ENCODE results near the gene SETD2.

SETD2 gene

GRCh38 chr3:46978381-46978780 lies 185.5 kb downstream of the SETD2 start:
- Histone ChIP-seq H3K4me1 (ENCODE audit: control insufficient read depth in 1 of 2, insufficient read depth in 2 of 2, low read length in 2 of 2) (peaks cover 26 to 36% of the 10 kb centered on the region in 2 experiments), H4K8ac (ENCODE audit: low read depth, low read length) (no peak overlapping the region), H3K27ac (ENCODE audit: low read depth, low read length) (no peak overlapping the region), H2BK120ac (ENCODE audit: insufficient read depth, low read length, poor library complexity) (no peak overlapping the region), H3K4me2 (ENCODE audit: low read length) (no peak overlapping the region), H2BK12ac (ENCODE audit: low read length) (peak overlapping the region; percentile 19), H3K27me3 (ENCODE audit: insufficient read depth, low read length) (no peaks in the 10 kb centered on the region), H3K14ac (ENCODE audit: low read length) (no peak overlapping the region), H2AFZ (ENCODE audit: insufficient read depth, low read length, poor library complexity) (no peak overlapping the region), H3K79me2 (ENCODE audit: control insufficient read depth, insufficient read depth, low read length, poor library complexity) (peaks cover 24% of the 10 kb centered on the region), H3K4me3 (ENCODE audit: low read depth, low read length) (no peak overlapping the region), H2BK5ac (ENCODE audit: low read depth, low read length, poor library complexity) (no peak overlapping the region), H2AK5ac (ENCODE audit: low read length) (no peak overlapping the region), H3K36me3 (ENCODE audit: control insufficient read depth in 1 of 2, insufficient read depth in 2 of 2, low read length in 2 of 2) (no peaks in the 10 kb centered on the region), H4K91ac (ENCODE audit: low read depth, low read length) (peak overlapping the region; percentile 74), H3K9ac (ENCODE audit: low read length) (no peak overlapping the region), H3K79me1 (ENCODE audit: low read length) (peaks cover 28% of the 10 kb centered on the region), H3K18ac (ENCODE audit: low read length) (no peak overlapping the region), H3K23ac (ENCODE audit: low read length) (no peak overlapping the region), H3K4ac (ENCODE audit: low read depth, low read length) (no peak overlapping the region), H4K12ac (ENCODE audit: low read depth, low read length) (no peak overlapping the region), H3K9me3 (ENCODE audit: insufficient read depth, low read depth, low read length) (no peaks in the 10 kb centered on the region)
- DNase-seq: no peak
- no CpG with 5 or more reads among the region's 9 CpGs for WGBS (ENCODE audit: extremely low coverage, insufficient coverage, insufficient read length)

- DNase-seq: no peak
- Histone ChIP-seq H3K23ac (ENCODE audit: low read length) (no peak overlapping the region), H3K4me2 (ENCODE audit: low read length) (no peak overlapping the region), H3K4ac (ENCODE audit: low read depth, low read length) (no peak overlapping the region), H3K9me3 (ENCODE audit: insufficient read depth, low read depth, low read length) (no peaks in the 10 kb centered on the region), H4K91ac (ENCODE audit: low read depth, low read length) (peak overlapping the region; percentile 74), H2AK5ac (ENCODE audit: low read length) (peak overlapping the region; percentile 88), H2AFZ (ENCODE audit: insufficient read depth, low read length, poor library complexity) (no peak overlapping the region), H3K27ac (ENCODE audit: low read depth, low read length) (peak overlapping the region; percentile 52), H3K27me3 (ENCODE audit: insufficient read depth, low read length) (no peaks in the 10 kb centered on the region), H3K4me1 (ENCODE audit: control insufficient read depth in 1 of 2, insufficient read depth in 2 of 2, low read length in 2 of 2) (peaks cover 24 to 33% of the 10 kb centered on the region in 2 experiments), H3K14ac (ENCODE audit: low read length) (peak overlapping the region; percentile 69), H3K9ac (ENCODE audit: low read length) (no peak overlapping the region), H3K36me3 (ENCODE audit: control insufficient read depth in 1 of 2, insufficient read depth in 2 of 2, low read length in 2 of 2) (no peaks in the 10 kb centered on the region), H3K4me3 (ENCODE audit: low read depth, low read length) (no peak overlapping the region), H2BK12ac (ENCODE audit: low read length) (peak overlapping the region; percentile 93), H3K79me2 (ENCODE audit: control insufficient read depth, insufficient read depth, low read length, poor library complexity) (peaks cover 24% of the 10 kb centered on the region), H3K18ac (ENCODE audit: low read length) (no peak overlapping the region), H4K8ac (ENCODE audit: low read depth, low read length) (peak overlapping the region; percentile 82), H3K79me1 (ENCODE audit: low read length) (peaks cover 28% of the 10 kb centered on the region), H2BK5ac (ENCODE audit: low read depth, low read length, poor library complexity) (peak overlapping the region; percentile 35), H4K12ac (ENCODE audit: low read depth, low read length) (peak overlapping the region; percentile 54), H2BK120ac (ENCODE audit: insufficient read depth, low read length, poor library complexity) (peak overlapping the region; percentile 44)
- no CpG with 5 or more reads among the region's 5 CpGs for WGBS (ENCODE audit: extremely low coverage, insufficient coverage, insufficient read length)
These were observed 186.1 kb downstream of the SETD2 start for GRCh38 chr3:46977811-46978195.

- Histone ChIP-seq H2AFZ (ENCODE audit: insufficient read depth, low read length, poor library complexity) (peak within 1 kb of the TSS; percentile 97), H3K79me2 (ENCODE audit: control insufficient read depth, insufficient read depth, low read length, poor library complexity) (peaks cover 21% of the 10 kb centered on the region), H3K9me3 (ENCODE audit: insufficient read depth, low read depth, low read length) (no peaks in the 10 kb centered on the region), H4K91ac (ENCODE audit: low read depth, low read length) (peak within 1 kb of the TSS; percentile 86), H2BK5ac (ENCODE audit: low read depth, low read length, poor library complexity) (peak within 1 kb of the TSS; percentile 88), H3K27ac (ENCODE audit: low read depth, low read length) (peak within 1 kb of the TSS; percentile 92), H3K4me1 (ENCODE audit: control insufficient read depth in 1 of 2, insufficient read depth in 2 of 2, low read length in 2 of 2) (peaks cover 13 to 25% of the 10 kb centered on the region in 2 experiments), H3K79me1 (ENCODE audit: low read length) (peaks cover 22% of the 10 kb centered on the region), H2BK120ac (ENCODE audit: insufficient read depth, low read length, poor library complexity) (peak within 1 kb of the TSS; percentile 74), H3K4me3 (ENCODE audit: low read depth, low read length) (peak within 1 kb of the TSS; percentile 97), H2BK12ac (ENCODE audit: low read length) (peak within 1 kb of the TSS; percentile 93), H3K9ac (ENCODE audit: low read length) (peak within 1 kb of the TSS; percentile 93), H3K14ac (ENCODE audit: low read length) (peak within 1 kb of the TSS; percentile 85), H3K23ac (ENCODE audit: low read length) (no peak within 1 kb of the TSS), H3K36me3 (ENCODE audit: control insufficient read depth in 1 of 2, insufficient read depth in 2 of 2, low read length in 2 of 2) (no peaks in the 10 kb centered on the region), H3K4ac (ENCODE audit: low read depth, low read length) (peak within 1 kb of the TSS; percentile 75), H4K12ac (ENCODE audit: low read depth, low read length) (peak within 1 kb of the TSS; percentile 78), H3K18ac (ENCODE audit: low read length) (peak within 1 kb of the TSS; percentile 79), H4K8ac (ENCODE audit: low read depth, low read length) (peak within 1 kb of the TSS; percentile 83), H2AK5ac (ENCODE audit: low read length) (peak within 1 kb of the TSS; percentile 88), H3K4me2 (ENCODE audit: low read length) (peak within 1 kb of the TSS; percentile 65), H3K27me3 (ENCODE audit: insufficient read depth, low read length) (no peaks in the 10 kb centered on the region)
- WGBS (ENCODE audit: extremely low coverage, insufficient coverage, insufficient read length): no CpG with 5 or more reads among the region's 64 CpGs
- DNase-seq: peak; percentile 98 to 99
These were observed 187.4 kb downstream of the SETD2 start, which contains the start of gene CCDC12 for GRCh38 chr3:46976326-46977190. Gene CCDC12 (minus strand): TSS chr3:46976745. CDS start chr3:46976732, 13 bp downstream.

- Histone ChIP-seq H3K4ac (ENCODE audit: low read depth, low read length) (peak overlapping the region; percentile 92), H3K9ac (ENCODE audit: low read length) (no peak overlapping the region), H3K18ac (ENCODE audit: low read length) (no peak overlapping the region), H3K9me3 (ENCODE audit: insufficient read depth, low read depth, low read length) (no peaks in the 10 kb centered on the region), H4K12ac (ENCODE audit: low read depth, low read length) (no peak overlapping the region), H2BK120ac (ENCODE audit: insufficient read depth, low read length, poor library complexity) (no peak overlapping the region), H2AK5ac (ENCODE audit: low read length) (no peak overlapping the region), H2BK12ac (ENCODE audit: low read length) (no peak overlapping the region), H3K4me3 (ENCODE audit: low read depth, low read length) (no peak overlapping the region), H3K23ac (ENCODE audit: low read length) (no peak overlapping the region), H3K27ac (ENCODE audit: low read depth, low read length) (no peak overlapping the region), H3K79me2 (ENCODE audit: control insufficient read depth, insufficient read depth, low read length, poor library complexity) (peaks cover 18% of the 10 kb centered on the region), H2AFZ (ENCODE audit: insufficient read depth, low read length, poor library complexity) (no peak overlapping the region), H3K27me3 (ENCODE audit: insufficient read depth, low read length) (no peaks in the 10 kb centered on the region), H4K8ac (ENCODE audit: low read depth, low read length) (no peak overlapping the region), H3K14ac (ENCODE audit: low read length) (no peak overlapping the region), H3K36me3 (ENCODE audit: control insufficient read depth in 1 of 2, insufficient read depth in 2 of 2, low read length in 2 of 2) (peaks cover 0 to under 1% of the 10 kb centered on the region in 2 experiments), H3K4me1 (ENCODE audit: control insufficient read depth in 1 of 2, insufficient read depth in 2 of 2, low read length in 2 of 2) (peaks cover 19 to 27% of the 10 kb centered on the region in 2 experiments), H2BK5ac (ENCODE audit: low read depth, low read length, poor library complexity) (no peak overlapping the region), H3K79me1 (ENCODE audit: low read length) (peaks cover 16% of the 10 kb centered on the region), H3K4me2 (ENCODE audit: low read length) (no peak overlapping the region), H4K91ac (ENCODE audit: low read depth, low read length) (no peak overlapping the region)
- no peak for DNase-seq
- WGBS (ENCODE audit: extremely low coverage, insufficient coverage, insufficient read length): no CpG with 5 or more reads among the region's 9 CpGs
These were observed 189.3 kb downstream of the SETD2 start for GRCh38 chr3:46974421-46975171.

Measured in trophoblast cell (in vitro differentiated cells and primary cell).